ENCODE results near the gene NOTCH2. TPM values are rescaled to one million over a fixed set of nuclear protein-coding genes. Genes with fewer than 3 reads are reported as not detected.
A peak's percentile ranks its signal among the peaks of the same experiment; 100 is the strongest.
"Not testable (repeated sequence)": the region's sequence is repeated elsewhere in the genome, so short reads cannot be mapped to it uniquely, and the experiment has no call there.

NOTCH2 gene
- total RNA-seq, 2 experiments from 2014 or later, result 90.9 to 95.6 TPM

DNA sequence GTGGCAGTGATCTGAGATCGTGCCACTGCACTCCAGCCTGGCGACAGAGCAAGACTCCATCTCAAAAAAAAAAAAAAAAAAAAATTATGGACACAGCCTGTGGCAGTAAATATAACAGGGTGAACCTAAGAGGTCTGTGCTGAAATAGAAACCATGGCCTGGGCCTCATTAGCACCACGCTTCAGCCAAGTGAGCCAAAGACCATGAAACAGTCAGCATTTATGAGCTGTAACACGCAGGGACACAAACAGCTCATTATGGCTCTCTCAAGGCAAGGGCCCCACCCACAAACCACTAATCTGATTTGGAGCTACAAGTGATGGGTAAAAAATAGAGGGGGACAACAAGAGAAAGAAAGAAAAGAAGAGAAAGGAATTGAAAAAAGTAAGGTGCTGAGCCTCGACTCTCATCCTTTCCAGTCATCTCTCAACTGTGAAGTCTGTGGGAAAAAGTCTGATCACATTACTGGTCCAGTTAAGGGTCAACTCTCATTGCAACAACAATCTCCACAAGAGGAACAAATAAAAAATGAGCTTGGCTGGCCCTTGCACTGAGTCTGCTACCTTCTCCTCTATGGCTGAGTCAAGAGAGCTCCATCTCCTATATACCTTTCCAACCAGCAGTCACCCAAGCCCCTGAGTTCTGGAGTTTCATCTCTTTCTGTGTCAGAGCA is 93.7 kb downstream of the NOTCH2 start:
- H3K27ac Mint-ChIP-seq; H3K27me3 Mint-ChIP-seq; CTCF ChIA-PET; H3K9me3 Mint-ChIP-seq (ENCODE audit: low read depth); ATAC-seq; DNase-seq; H3K4me3 Mint-ChIP-seq: not testable (repeated sequence)
- peaks cover 15% of the 10 kb centered on the region for H3K4me1 Mint-ChIP-seq
- H3K36me3 Mint-ChIP-seq, result peaks cover 25% of the 10 kb centered on the region

DNA sequence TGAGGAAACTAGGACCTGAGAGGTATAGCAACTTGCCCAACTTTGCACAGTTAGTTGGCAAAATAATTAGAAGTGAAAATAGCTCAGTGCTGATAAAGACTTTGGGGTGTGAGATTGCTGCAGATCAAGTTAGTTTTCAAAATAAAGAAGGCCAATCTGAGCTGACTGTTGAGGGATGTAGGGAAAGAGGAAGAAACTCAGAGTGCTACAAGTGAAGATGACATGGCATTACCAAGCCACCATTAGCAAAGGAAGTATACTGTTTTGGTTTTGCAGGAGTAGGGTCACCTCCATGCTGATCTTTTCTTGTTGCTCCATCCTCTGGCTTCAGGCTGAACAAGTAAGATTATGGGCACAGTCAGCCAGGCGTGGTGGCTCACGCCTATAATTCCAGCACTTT is 94.5 kb downstream of the NOTCH2 start:
- no peaks in the 10 kb centered on the region for H3K9me3 Mint-ChIP-seq (ENCODE audit: low read depth)
- DNase-seq (no peak), ATAC-seq (no peak)
- H3K27ac Mint-ChIP-seq, result no peak overlapping the region
- CTCF ChIA-PET, result interaction anchor here (1.7 kb wide), 1 partner anchor 10 kb away, joined by 4 read pairs; no protein-coding TSS in a partner anchor
- no peak overlapping the region for H3K4me3 Mint-ChIP-seq
- H3K4me1 Mint-ChIP-seq, result peaks cover 15% of the 10 kb centered on the region
- H3K27me3 Mint-ChIP-seq, result no peaks in the 10 kb centered on the region
- H3K36me3 Mint-ChIP-seq, result peaks cover 29% of the 10 kb centered on the region

DNA sequence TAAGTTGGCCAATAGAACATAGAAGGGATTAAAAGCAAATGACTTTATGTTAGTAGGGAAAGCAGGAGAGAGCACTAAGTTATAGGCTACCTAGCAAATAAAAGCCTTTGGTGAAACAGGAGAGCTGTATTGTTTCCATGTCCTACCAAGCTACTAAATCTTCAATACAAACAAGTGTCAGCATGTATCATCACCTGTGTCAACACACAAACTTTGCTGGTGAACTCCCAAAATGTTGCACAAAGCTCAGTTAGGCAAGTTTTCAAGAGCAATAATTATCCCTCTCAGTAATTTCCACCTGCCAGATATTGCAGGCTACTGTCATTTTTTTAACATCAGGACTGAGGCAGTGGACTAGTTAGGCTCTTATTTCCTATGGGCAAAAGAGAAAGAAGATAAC is 95.4 kb downstream of the NOTCH2 start:
- Mint-ChIP-seq H3K9me3 (ENCODE audit: low read depth) (no peaks in the 10 kb centered on the region), H3K27me3 (no peaks in the 10 kb centered on the region), H3K4me3 (no peak overlapping the region), H3K4me1 (peaks cover 15% of the 10 kb centered on the region), H3K36me3 (peaks cover 29% of the 10 kb centered on the region), H3K27ac (no peak overlapping the region)
- CTCF ChIA-PET, result interaction anchor here (1.7 kb wide), 1 partner anchor 9 kb away, joined by 4 read pairs; no protein-coding TSS in a partner anchor
- DNase-seq, result no peak
- no peak for ATAC-seq

DNA sequence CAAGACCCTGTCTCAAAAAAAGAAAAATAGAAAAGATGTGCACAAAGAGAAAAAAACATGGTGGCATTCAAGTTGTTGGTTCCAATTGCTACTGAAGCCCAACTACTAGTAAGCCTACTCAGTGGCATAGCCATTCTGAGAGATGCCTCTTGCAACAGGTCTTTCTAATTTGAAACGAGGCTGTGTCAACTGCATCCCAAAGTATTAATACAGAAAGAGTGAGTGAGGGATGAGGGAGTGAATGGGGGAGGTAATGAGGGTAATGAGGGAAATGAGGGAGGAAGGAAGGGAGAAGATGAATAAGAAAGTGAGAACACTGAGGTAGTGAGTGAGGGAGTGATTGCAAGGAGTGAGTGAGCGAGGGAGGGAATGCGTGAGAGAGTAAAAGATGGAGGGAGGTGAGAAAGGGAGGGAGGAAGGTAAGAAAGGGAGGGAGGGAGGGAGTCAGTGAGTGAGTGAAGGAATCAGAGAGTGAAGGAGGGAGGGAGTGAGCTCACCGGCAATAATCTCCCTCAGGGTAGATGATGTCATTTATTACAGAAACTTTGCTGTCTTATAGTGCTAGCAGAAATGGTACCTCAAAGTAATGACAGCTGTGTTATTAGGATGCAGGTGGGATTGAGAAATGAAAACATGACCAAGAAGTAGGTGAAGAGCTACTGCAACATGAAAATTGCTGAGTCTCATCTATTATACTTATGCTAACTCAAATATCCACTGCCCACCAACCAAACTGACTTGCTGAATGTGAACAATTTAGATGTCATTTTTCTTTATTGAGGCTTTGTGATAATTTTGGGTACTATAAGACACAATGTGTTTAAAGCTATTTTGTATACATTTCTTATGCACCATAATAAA is 97.5 kb downstream of the NOTCH2 start:
- Mint-ChIP-seq H3K4me1 (peaks cover 18% of the 10 kb centered on the region), H3K9me3 (ENCODE audit: low read depth) (no peaks in the 10 kb centered on the region), H3K36me3 (peaks cover 33% of the 10 kb centered on the region), H3K4me3 (no peak overlapping the region), H3K27me3 (no peaks in the 10 kb centered on the region), H3K27ac (no peak overlapping the region)
- CTCF ChIA-PET, result no interaction called here
- DNase-seq, result no peak
- ATAC-seq, result no peak

DNA sequence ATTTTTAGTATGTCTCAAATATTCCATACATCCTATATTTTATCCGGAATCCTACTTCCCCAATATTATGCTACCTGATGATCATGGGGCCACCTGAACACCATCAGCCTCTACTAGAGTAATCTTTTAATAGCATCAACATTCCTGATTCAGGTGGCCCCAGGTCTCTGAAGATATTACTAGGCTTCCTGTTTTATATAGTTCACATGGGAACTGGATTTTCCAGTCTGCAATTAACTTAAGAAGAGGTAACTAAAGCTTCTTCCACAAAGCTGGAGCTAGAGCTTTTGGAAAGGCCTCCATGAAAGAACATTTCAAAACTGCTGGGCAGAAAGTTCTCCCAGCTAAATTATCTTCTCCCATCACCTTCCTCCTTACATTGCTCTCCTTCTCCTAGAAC is 100.9 kb downstream of the NOTCH2 start:
- Mint-ChIP-seq H3K4me3 (no peak overlapping the region), H3K27me3 (no peaks in the 10 kb centered on the region), H3K4me1 (peaks cover 13% of the 10 kb centered on the region), H3K27ac (peak overlapping the region; percentile 33), H3K9me3 (ENCODE audit: low read depth) (no peaks in the 10 kb centered on the region), H3K36me3 (peaks cover 33% of the 10 kb centered on the region)
- DNase-seq, result no peak
- ATAC-seq, result no peak
- CTCF ChIA-PET, result interaction anchor here (0.6 to 1.9 kb wide), 12 partner anchors 9 to 225 kb away, joined by 3 to 14 read pairs (median 4); no protein-coding TSS in a partner anchor

DNA sequence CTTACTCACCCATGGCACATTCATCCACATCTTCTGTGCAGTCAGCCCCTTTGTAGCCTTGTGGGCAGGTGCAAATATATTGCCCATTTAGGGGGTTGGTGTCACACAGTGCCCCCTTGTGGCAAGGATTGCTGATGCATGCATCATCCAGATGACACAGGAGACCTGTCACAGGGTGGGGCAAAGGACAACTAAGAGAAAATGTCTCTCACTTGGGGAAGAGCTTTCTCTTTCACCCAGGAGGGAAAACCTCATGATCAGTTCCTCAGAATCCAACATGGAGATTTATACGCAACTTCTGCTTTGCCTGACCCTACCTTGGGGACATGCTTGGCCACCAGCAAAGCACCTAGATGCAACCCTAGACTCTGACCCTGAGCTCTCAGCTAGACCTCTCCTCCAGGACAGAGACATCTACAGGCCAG is 101.4 kb downstream of the NOTCH2 start:
- no peaks in the 10 kb centered on the region for H3K9me3 Mint-ChIP-seq (ENCODE audit: low read depth)
- peaks cover 37% of the 10 kb centered on the region for H3K36me3 Mint-ChIP-seq
- H3K4me3 Mint-ChIP-seq, result no peak overlapping the region
- ATAC-seq (peak; percentile 99), DNase-seq (peak; percentile 88)
- CTCF ChIA-PET, result interaction anchor here (0.6 to 1.9 kb wide), 13 partner anchors 9 to 225 kb away, joined by 3 to 14 read pairs (median 4); no protein-coding TSS in a partner anchor
- H3K4me1 Mint-ChIP-seq, result peaks cover 11% of the 10 kb centered on the region
- H3K27me3 Mint-ChIP-seq, result no peaks in the 10 kb centered on the region
- H3K27ac Mint-ChIP-seq, result peak overlapping the region; percentile 19

DNA sequence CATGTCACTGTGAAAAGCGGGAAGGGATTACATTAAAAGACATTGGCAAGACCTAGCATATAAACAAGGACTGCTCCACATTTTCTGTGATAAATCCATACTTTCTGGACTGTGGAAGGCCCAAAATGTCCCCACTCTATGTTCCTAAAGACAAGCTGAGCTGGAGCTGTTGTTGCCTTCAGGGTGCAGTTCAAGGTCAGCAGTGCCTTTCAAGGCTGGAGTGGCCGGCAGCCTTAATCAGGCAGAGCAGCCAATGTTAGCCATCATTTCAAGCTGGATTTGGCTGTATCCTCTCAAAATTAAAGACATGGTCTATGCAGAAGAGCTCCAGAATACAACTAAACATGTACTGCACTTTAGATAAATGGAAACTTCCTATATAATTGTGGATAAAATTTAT is 102.8 kb downstream of the NOTCH2 start:
- Mint-ChIP-seq H3K27me3 (no peaks in the 10 kb centered on the region), H3K36me3 (peaks cover 40% of the 10 kb centered on the region), H3K4me3 (no peak overlapping the region), H3K27ac (no peak overlapping the region), H3K9me3 (ENCODE audit: low read depth) (no peaks in the 10 kb centered on the region), H3K4me1 (peaks cover 11% of the 10 kb centered on the region)
- CTCF ChIA-PET, result interaction anchor here (0.8 to 1.4 kb wide), 4 partner anchors 10 to 88 kb away, joined by 3 to 5 read pairs (median 4); no protein-coding TSS in a partner anchor
- ATAC-seq (no peak), DNase-seq (no peak)

DNA sequence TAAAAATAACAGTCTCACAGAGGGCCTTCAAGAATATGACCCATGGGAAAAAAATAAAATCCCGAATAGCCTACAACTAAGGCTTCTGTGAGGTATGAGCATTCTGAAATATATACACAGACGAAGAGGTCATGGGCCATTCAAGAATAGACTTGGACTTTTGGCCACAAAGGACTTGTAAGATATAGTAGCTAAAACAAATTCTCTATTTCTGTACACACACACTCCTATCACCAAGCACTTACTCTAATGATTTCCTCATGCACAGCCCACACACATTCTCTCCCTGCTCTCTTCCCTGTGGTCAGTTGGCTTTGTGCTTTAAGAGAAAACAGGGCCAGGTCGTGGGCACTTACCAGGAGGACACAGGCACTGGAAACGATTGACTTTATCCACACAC is 103.4 kb downstream of the NOTCH2 start:
- Mint-ChIP-seq H3K27ac (no peak overlapping the region), H3K36me3 (peaks cover 34% of the 10 kb centered on the region), H3K27me3 (no peaks in the 10 kb centered on the region), H3K9me3 (ENCODE audit: low read depth) (no peaks in the 10 kb centered on the region), H3K4me1 (peaks cover 11% of the 10 kb centered on the region), H3K4me3 (no peak overlapping the region)
- DNase-seq (no peak), ATAC-seq (no peak)
- CTCF ChIA-PET, result interaction anchor here (1.0 kb wide), 1 partner anchor 18 kb away, joined by 4 read pairs; no protein-coding TSS in a partner anchor

DNA sequence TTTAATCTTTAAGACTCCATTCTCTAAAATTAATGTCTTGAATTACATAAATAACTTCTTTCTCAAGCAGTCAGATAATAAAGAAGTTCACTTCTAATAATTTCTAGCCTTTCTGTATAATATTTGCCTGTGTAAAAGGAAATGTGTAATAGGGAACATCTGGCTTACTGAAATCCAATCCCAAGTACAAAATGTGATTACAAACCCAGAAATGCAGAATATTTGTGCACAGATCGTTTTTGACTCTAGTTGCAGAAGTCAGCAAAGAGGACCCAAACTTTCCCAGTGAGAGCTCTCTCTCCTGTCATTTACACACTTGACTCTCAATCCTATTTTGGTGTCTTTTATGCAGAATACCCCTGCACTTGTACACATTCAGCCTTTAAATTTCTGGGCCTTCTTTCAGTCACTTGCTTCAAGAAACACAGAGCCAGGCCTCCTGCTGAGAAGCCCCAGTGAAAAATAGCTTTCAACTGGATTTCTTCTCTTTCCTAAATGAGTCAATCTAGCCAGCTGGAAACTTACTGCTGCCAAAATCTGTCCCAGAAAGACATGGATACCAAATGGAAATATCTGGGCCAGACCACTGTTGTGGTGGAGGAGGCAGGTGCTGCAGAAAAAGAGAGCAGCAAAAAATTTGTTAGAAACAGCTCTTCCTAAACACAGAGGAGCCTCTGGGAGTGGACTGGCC is 104.6 kb downstream of the NOTCH2 start:
- Mint-ChIP-seq H3K9me3 (ENCODE audit: low read depth) (no peaks in the 10 kb centered on the region), H3K36me3 (peaks cover 30% of the 10 kb centered on the region), H3K4me3 (no peak overlapping the region), H3K27me3 (no peaks in the 10 kb centered on the region), H3K4me1 (peaks cover 11% of the 10 kb centered on the region), H3K27ac (no peak overlapping the region)
- no peak for ATAC-seq
- CTCF ChIA-PET, result interaction anchor here (1.1 kb wide), 1 partner anchor 9 kb away, joined by 4 read pairs; no protein-coding TSS in a partner anchor
- DNase-seq, result no peak

DNA sequence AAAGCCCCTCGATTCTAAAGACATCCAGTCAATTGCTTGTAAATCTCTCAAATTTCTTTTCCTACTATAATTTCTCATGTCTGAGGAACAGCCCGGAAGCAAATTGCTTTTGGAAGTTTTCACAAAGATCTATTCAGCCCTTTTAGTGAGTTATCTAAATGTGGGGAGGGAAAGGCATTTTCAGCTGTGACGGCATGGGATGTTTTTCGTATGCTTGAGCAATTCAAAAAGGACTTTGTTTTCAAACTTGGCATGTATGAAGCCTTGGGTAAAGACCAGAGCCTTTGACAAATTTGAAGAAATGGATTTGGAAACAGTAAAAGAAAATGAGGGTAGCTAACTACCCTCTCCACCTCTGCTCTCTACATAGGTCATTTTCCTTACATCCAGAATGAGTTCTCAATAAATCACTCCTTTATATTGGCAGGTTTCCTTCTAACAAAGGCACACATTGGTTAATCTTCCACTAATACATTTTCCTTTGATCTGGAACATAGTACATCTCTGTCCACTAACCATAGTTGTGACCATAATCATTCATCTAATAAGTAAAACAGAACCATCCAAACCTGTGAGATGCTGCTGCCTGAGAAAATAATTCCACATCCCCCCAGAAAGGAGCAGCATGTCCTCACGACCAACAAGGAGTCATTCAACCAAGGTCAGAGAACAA is 107.0 kb downstream of the NOTCH2 start:
- H3K36me3 Mint-ChIP-seq, result peaks cover 34% of the 10 kb centered on the region
- CTCF ChIA-PET, result interaction anchor here (3.2 kb wide), 1 partner anchor 14 kb away, joined by 13 read pairs; no protein-coding TSS in a partner anchor
- H3K27ac Mint-ChIP-seq, result no peak overlapping the region
- ATAC-seq (no peak), DNase-seq (no peak)
- H3K4me1 Mint-ChIP-seq, result peaks cover 6% of the 10 kb centered on the region
- no peaks in the 10 kb centered on the region for H3K27me3 Mint-ChIP-seq
- no peaks in the 10 kb centered on the region for H3K9me3 Mint-ChIP-seq (ENCODE audit: low read depth)
- H3K4me3 Mint-ChIP-seq, result no peak overlapping the region

DNA sequence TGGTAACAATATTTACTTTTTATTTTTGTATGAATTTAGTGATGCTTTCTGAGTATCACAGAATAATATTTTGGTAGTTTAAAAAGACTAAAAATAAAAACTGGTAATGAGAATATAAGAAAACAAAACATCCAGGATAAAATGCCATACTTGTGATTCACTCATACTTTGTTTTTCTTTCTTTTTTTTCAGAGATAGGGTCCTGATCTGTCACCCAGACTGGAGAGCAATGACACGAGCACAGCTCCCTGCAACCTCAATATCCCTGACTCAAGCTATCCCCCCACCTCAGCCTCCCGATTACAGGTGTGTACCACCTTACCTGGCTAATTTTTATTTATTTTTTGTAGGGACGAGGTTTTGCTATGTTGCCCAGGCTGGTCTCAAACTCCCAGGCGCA is 109.0 kb downstream of the NOTCH2 start:
- ATAC-seq (no peak), DNase-seq (no peak)
- CTCF ChIA-PET, result interaction anchor here (3.2 kb wide), 1 partner anchor 12 kb away, joined by 13 read pairs; no protein-coding TSS in a partner anchor
- Mint-ChIP-seq H3K4me3 (no peak overlapping the region), H3K27ac (no peak overlapping the region), H3K36me3 (peaks cover 38% of the 10 kb centered on the region), H3K27me3 (no peaks in the 10 kb centered on the region), H3K9me3 (ENCODE audit: low read depth) (no peaks in the 10 kb centered on the region), H3K4me1 (peaks cover 18% of the 10 kb centered on the region)

DNA sequence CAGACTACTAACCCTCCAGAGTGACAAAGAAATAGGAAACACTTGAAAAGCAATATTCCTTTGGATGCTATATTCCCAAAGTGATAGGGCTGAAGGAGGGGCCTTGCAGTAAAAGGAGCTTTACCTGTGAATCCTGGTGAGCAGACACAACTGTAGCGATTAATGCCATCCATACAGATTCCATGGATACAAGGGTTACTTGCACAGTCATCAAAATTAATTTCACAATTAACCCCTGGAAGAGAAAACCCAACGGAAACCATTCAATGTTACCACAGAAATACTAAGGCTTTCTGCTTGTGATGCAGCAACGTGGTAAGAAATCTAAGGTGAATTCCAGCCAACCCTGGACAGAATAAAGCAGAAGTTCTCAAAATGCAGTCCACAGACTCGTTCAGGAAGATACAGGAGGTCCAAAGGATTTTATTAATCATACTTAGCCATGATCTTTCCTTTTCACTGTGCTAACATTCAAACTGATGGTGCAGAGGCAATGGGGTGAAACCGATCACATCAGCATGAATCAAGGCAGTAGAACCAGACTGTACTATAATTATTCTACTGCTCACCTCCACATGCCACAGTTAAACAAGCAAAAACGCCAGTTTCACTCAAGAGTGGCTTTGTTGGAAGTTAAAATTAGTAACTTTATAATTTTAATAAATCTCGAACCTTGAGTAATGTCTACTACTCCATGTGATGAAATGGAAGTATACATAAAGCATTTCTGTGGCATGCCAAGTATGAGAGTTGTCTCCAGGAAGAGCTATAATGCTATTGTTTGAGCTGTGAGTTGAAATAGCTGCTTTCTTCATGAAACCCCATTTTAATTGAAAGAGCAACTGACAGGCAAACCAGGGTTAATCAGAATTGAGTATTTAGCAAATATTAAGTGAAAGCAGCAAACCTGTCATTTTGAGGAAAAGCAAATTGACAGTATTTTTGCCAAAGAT is 109.9 kb downstream of the NOTCH2 start:
- peaks cover 38% of the 10 kb centered on the region for H3K36me3 Mint-ChIP-seq
- ATAC-seq, result no peak
- no peak overlapping the region for H3K27ac Mint-ChIP-seq
- H3K4me1 Mint-ChIP-seq, result peaks cover 24% of the 10 kb centered on the region
- H3K9me3 Mint-ChIP-seq (ENCODE audit: low read depth), result no peaks in the 10 kb centered on the region
- no peak overlapping the region for H3K4me3 Mint-ChIP-seq
- no peaks in the 10 kb centered on the region for H3K27me3 Mint-ChIP-seq
- no peak for DNase-seq
- CTCF ChIA-PET, result interaction anchor here (3.2 kb wide), 1 partner anchor 11 kb away, joined by 13 read pairs; no protein-coding TSS in a partner anchor

Data from activated CD8-positive, alpha-beta memory T cell treated with anti-CD3 and anti-CD28 coated beads, Interleukin-2, amount 10 ng/mL, durations not matched to agents 7 days and 5 days (primary cell).